ENCODE measurements around the gene CLIC3. TPM values are rescaled to one million over a fixed set of nuclear protein-coding genes. Genes with fewer than 3 reads are reported as not detected.
"Not testable (repeated sequence)": the region's sequence is repeated elsewhere in the genome, so short reads cannot be mapped to it uniquely, and the experiment has no call there.

Gene CLIC3
- total RNA-seq, 1 donor from 2014 or later, result 49.3 TPM

GRCh38 chr9:137007108-137007815 is 10.9 kb upstream of the CLIC3 start:
- Histone ChIP-seq H3K4me3 (no peak overlapping the region), H3K9me3 (no peaks in the 10 kb centered on the region), H3K36me3 (peaks cover 14% of the 10 kb centered on the region), H3K27me3 (ENCODE audit: low read depth) (no peaks in the 10 kb centered on the region), H3K4me1 (peaks cover 9% of the 10 kb centered on the region), H3K27ac (no peak overlapping the region)
- ATAC-seq (peak; percentile 4 to 34), DNase-seq (no peak)
- TF ChIP-seq CTCF (IDR thresholded peaks at IDR 0.05), result no peak
- intact Hi-C loops (cut with DNase I), result no loop called here

- ATAC-seq, result peak; percentile 6 to 9
- no peak overlapping the region for H3K27ac ChIP-seq
- intact Hi-C loops (cut with DNase I), result no loop called here
Observed at GRCh38 chr9:137006116-137007003, 10.0 kb upstream of the CLIC3 start.

GRCh38 chr9:137004285-137004684 is 7.9 kb upstream of the CLIC3 start:
- ATAC-seq, result not testable (repeated sequence)
- TF ChIP-seq CTCF (IDR thresholded peaks at IDR 0.05), result peak; percentile 47

More at GRCh38 chr9:137006116-137007003, 10.0 kb upstream of the CLIC3 start:
- Histone ChIP-seq H3K4me3 (no peak overlapping the region), H3K27me3 (ENCODE audit: low read depth) (no peaks in the 10 kb centered on the region), H3K4me1 (peaks cover 9% of the 10 kb centered on the region), H3K36me3 (peaks cover 7% of the 10 kb centered on the region), H3K9me3 (no peaks in the 10 kb centered on the region)
- no peak for DNase-seq
- TF ChIP-seq CTCF (IDR thresholded peaks at IDR 0.05), result no peak

GRCh38 chr9:137002646-137003041 is 6.3 kb upstream of the CLIC3 start:
- no peaks in the 10 kb centered on the region for H3K27me3 ChIP-seq (ENCODE audit: low read depth)
- TF ChIP-seq CTCF (IDR thresholded peaks at IDR 0.05), result no peak
- H3K4me3 ChIP-seq, result no peak overlapping the region
- no peaks in the 10 kb centered on the region for H3K9me3 ChIP-seq
- H3K4me1 ChIP-seq, result peaks cover 17% of the 10 kb centered on the region
- no peaks in the 10 kb centered on the region for H3K36me3 ChIP-seq
- no peak for ATAC-seq
- DNase-seq, result no peak
- no peak overlapping the region for H3K27ac ChIP-seq
- intact Hi-C loops (cut with DNase I), result no loop called here

More at GRCh38 chr9:137004285-137004684, 7.9 kb upstream of the CLIC3 start:
- DNase-seq; H3K9me3 ChIP-seq; intact Hi-C loops (cut with DNase I); H3K27me3 ChIP-seq (ENCODE audit: low read depth); H3K4me3 ChIP-seq; H3K27ac ChIP-seq; H3K36me3 ChIP-seq: not testable (repeated sequence)
- H3K4me1 ChIP-seq, result peaks cover 17% of the 10 kb centered on the region

GRCh38 chr9:137001857-137002645 is 5.7 kb upstream of the CLIC3 start:
- Histone ChIP-seq H3K27ac (no peak overlapping the region), H3K4me3 (no peak overlapping the region), H3K9me3 (no peaks in the 10 kb centered on the region), H3K36me3 (no peaks in the 10 kb centered on the region), H3K4me1 (peaks cover 17% of the 10 kb centered on the region), H3K27me3 (ENCODE audit: low read depth) (no peaks in the 10 kb centered on the region)
- no peak for DNase-seq
- intact Hi-C loops (cut with DNase I), result no loop called here
- no peak for ATAC-seq
- no peak for TF ChIP-seq CTCF (IDR thresholded peaks at IDR 0.05)

Data from lower lobe of right lung (tissue), 2 donors.